Stimulated activated naive CD4-positive, alpha-beta T cell treated with Interleukin-2 at 50 U/mL for 16 hours (primary cell): ENCODE measurements around the gene ERBIN.

Experiments
- DNase-seq: peaks from one replicate; lab custom pipeline; 2025; lab: John Stamatoyannopoulos, UW

The ERBIN gene

GRCh38 chr5:66130493-66130892 lies 204.1 kb downstream of the ERBIN start:
- no peak for DNase-seq
